ENCODE data around the gene MAGEB10.
"Not testable (repeated sequence)": the region's sequence is repeated elsewhere in the genome, so short reads cannot be mapped to it uniquely, and the experiment has no call there.

The MAGEB10 gene, protein sequence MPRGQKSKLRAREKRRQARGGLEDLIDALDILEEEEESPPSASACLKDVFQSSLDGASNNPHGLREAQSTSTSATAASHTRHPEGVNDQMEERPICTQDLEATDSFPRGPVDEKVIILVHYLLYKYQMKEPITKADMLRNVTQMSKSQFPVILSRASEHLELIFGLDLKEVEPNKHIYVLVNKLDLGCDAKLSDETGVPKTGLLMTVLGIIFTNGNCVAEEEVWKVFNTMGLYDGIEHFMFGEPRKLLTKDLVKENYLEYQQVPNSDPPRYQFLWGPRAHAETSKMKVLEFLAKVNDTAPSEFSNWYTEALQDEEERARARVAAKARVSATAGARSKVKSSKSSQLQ

DNA sequence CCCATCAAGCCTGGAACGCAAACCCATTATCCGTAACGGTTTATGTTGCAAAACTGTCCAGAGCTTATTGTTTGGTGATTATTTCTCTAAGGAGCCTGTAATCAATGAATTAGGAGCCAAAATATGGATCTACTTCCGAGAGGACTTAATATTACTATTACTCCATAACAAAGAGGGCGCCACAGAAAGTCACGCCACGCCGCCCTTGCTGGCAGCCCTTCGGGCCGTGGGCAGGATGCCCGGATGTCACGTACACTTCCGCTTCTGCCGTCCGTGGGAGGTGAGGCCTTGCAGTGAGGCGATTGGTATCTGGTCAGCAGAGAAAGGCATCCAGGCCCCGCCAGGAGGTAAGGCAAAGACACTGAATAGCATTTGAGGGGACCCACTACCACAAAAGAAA is at the start of gene MAGEB10:
TSS of gene MAGEB10 (plus strand) at position 301 of the 400 bp plus-strand sequence. CDS start 13,317 bp downstream, outside the sequence.
- no peak for DNase-seq (ENCODE audit: low read depth in 1 of 2, low spot score in 1 of 2)

DNA sequence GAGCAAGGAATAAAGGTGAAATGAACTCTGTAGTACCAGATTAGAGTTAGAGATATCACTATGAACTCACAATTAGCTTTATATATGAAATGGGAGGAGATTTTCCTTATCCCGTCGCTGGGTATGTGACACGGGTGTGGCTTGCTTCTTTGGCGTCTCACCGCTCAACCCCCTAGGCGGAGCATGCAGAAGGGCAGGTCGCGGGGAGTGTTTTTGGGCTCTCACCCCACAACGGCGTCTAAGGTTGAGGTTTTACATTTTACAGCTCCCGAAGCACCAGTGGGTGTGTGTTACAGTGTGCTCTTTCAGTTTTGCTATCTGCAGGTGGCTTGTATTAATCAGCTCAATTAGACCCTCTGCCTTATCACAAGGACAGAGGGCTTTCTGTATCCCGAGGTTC is 42.1 kb upstream of the MAGEB10 start:
- no peak for DNase-seq (ENCODE audit: low read depth in 1 of 2, low spot score in 1 of 2)

DNA sequence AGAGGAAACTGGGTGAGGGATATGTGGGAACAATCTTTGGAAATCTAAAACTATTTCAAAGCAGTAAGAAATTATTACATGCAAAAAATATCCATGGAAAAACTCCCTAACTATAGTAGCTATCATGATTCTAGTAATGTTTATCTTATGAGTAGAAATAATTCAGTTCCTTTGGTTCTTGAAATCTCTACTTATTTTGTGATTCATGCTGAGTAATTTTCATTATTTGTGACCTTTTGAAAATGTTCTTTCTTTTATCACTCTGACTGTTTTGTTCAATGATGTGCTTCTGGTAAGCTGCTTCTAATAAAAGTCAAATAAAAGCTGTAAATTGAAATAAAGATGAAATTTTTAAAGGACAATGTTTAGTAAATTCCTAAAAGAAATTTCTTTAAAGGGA is 40.4 kb upstream of the MAGEB10 start:
- DNase-seq (ENCODE audit: low read depth in 1 of 2, low spot score in 1 of 2) = no peak

DNA sequence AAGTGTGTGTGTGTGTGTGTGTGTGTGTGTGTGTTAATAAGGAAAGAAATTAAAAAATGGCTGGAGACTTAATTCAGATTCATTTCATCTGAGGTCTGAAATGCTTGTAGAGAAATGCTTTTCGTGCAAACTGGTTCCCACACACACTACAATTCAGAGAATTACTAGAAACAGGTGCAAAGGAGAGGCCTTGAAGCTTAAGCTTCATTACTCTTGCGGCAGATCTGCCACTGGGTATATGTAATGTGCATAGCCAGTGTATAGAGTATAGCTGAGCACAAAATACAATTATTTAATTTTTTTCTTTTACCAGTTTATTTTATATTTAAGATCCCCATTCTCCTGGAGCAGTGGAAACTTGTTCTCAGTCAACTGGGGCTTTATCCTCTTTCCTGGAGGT is 31.8 kb upstream of the MAGEB10 start:
- DNase-seq (ENCODE audit: low read depth in 1 of 2, low spot score in 1 of 2) = no peak

DNA sequence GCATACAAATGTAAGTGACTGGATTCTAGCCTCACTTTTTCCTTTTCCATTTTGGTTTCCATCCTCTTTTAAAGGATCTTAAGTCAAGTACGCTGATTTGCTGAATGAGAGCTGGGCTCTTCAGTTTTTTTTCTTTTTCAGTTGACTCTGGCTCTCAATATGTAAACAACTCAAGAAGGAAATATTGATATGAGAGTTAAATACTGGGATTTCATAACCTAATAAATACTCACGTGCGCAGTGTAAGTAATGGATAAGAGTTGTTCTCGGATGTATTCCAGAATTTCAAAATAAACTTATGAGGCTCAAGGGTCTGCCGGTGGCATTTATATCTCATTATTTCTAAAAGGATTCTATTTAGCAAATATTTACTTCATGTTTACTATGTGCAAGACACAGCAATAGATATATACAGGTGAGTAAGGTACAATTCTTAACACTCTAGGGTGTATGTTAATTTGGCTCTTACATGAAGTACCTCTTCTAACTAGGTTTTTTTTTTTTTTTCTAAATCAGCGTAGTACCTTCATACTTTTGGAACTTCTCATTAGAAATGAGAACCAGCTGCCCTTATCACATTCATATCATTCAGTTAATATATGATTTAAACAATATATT is 11.0 kb upstream of the MAGEB10 start:
- no peak for DNase-seq (ENCODE audit: low read depth in 1 of 2, low spot score in 1 of 2)

DNA sequence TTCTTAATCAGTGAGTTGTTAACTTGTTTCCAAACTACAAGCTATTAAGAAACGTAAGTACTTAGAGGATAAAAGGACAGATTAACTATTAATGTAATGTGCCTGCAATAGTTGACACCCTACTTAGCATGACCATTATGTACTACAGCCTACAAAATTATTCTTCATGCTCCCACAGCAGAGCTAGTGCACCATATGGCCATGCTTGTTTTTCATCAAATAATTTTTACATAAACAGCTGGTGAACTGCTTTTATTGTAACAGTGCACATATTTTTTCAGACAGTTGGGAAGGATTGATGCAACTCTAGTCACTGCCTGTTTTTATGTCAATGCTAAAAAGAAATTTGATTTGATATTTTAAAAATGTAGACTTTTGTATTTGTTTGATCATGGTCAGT is 10.2 kb upstream of the MAGEB10 start:
- DNase-seq (ENCODE audit: low read depth in 1 of 2, low spot score in 1 of 2) = no peak

DNA sequence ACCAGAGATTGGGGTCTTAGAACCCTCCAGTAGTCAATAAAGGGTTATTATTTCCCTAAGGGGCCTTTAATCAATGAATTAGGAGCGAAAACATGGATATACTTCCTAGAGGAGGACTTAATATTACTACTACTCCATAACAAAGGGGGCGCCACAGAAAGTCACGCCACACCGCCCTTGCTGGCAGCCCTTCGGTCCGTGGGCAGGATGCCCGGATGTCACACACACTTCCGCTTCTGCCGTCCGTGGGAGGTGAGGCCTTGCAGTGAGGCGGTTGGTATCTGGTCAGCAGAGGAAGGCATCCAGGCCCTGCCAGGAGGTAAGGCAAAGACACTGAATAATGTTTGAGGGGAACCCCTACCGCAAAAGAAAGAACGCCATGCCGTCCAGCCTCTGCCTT is 436 bp downstream of the MAGEB10 start:
- DNase-seq (ENCODE audit: low read depth in 1 of 2, low spot score in 1 of 2) = no peak

DNA sequence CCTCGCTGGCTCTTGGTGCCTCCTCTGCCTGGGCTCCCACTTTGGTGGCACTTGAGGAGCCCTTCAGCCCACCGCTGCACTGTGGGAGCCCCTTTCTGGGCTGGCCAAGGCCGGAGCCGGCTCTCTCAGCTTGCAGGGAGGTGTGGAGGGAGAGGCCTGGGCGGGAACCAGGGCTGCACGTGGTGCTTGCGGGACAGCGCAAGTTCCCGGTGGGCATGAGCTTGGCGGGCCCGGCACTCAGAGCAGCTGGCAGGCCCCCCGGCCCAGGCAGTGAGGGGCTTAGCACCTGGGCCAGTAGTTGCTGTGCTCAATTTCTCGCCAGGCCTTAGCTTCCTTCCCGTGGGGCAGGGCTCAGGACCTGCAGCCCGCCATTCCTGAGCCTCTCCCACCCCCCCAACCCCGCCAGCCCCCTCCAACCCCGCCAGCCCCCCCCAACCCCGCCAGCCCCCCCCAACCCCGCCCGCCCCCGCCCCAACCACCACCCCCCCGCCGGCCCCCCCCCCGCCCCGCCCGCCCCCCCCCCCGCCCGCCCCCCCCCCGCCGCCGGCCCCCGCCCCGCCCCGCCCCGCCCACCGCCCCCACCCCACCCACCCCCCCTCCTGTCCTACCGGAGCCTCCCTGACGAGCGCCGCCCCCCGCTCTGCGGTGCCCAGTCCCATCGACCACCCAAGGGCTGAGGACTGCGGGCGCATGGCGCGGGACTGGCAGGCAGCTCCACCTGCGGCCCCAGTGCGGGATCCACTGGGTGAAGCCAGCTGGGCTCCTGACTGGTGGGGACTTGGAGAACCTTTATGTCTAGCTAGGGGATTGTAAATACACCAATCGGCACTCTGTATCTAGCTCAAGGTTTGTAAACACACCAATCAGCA is 1.4 kb downstream of the MAGEB10 start:
- DNase-seq (ENCODE audit: low read depth in 1 of 2, low spot score in 1 of 2) = not testable (repeated sequence)

DNA sequence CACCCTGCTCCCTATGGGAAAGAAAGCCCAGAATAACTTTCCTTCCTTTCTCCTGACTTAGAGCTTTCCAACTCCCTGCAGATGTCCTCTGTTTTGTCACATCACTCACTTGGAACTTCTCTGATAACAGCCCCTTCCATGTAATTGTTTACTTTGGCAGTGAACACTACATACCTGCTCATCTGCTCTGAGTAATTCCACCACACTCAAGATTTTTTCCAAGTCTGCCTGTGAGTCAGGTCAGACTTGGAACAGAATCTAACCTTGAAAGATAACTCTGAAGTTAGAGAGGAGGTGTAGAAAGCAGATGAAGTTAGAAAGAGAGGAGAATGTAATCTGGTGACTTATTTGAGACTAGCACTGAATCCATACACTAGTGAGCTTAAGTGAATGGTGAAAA is 7.4 kb downstream of the MAGEB10 start:
- DNase-seq (ENCODE audit: low read depth in 1 of 2, low spot score in 1 of 2) = no peak

DNA sequence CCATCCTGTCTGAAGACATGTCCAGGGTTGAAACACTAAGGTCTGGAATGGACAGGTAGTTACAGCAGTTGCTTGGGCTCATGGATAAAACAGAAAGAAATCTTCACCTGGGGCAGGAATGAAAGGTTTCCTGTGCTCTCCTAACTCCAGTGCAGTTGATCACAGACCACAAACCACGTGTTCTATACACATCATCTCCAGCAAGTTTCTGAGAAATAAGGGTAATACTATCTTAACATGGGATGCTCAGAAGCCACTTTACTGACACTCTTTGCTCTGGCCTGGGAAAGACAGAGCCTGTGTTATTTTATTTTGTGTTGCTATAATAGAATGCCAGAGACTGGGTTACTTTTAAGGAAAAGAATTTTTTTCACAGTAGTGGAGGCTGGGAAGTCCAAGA is 16.0 kb downstream of the MAGEB10 start:
- DNase-seq (ENCODE audit: low read depth in 1 of 2, low spot score in 1 of 2) = no peak

DNA sequence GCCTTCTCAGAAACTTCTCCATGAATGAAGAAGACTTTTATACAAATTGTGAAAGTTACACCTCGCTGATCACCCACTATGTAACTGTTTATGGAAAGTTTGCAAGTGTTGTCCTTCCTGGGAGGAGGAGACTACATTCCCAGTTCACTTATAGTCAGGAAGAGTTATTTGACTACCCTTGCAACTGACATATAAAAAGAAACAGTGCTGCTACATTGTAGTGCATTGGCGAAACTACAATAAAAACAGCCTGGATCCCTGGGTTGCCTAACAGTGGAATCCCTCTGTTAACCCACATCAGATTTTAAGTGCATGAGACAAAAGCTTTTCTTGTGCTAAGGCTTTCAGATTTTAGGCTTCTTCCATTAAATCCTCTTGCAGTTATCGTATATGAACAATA is 30.4 kb downstream of the MAGEB10 start:
- no peak for DNase-seq (ENCODE audit: low read depth in 1 of 2, low spot score in 1 of 2)

DNA sequence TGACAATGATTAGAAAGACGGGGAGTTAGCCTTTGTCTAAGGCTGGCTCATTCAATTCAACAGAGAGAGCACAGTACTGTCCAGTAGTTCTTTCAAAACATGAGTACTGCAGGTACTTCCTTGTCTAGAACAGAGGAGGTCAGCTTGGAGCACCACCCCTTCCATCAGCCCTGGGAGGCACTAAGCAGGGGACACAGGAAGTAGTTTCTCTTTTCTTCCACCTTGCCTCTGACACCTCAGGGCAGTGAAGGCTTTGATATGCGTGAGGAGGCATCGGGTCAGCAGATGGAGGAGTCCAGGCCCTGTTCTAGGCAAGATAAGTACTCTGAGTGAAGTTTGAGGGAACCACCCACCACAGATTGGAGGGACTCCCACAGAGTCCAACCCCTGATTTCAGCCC is 33.1 kb downstream of the MAGEB10 start:
- DNase-seq (ENCODE audit: low read depth in 1 of 2, low spot score in 1 of 2) = no peak

DNA sequence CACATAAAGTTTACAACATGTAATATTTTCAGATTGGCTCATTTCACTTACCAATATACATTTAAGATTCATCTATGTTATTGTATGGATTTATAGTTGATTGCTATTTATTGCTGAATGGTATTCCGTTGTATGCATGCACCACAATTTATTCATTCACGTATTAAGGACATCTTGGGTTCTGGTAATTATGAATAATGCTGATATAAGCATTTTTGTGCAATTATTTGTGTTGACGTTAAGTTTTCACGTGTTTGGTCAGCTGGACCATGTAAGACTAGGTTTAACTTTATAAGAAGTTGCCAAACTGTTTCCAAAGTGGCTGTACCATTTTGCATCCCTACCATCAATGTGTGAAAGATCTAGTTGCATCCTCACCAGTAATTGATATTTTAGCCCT is 35.1 kb downstream of the MAGEB10 start:
- no peak for DNase-seq (ENCODE audit: low read depth in 1 of 2, low spot score in 1 of 2)

DNA sequence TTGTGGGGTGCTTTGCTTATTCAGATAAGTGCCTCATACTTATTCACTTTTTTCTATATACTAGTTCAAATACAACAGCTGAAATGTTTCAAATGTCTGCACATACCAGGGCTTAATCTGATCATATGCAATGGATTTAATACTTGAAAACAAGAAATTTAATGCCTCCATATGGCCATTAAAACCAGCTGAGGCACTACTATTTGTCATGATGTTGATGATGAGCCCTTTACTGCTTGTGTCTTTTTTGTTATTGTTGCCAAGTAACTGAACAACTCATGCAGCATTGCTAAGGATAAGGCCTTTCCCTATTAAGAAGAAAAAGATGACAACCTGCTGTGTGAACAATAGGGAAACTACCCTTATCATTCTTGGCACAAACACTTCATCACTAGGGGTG is 52.5 kb downstream of the MAGEB10 start:
- DNase-seq (ENCODE audit: low read depth in 1 of 2, low spot score in 1 of 2) = no peak

DNA sequence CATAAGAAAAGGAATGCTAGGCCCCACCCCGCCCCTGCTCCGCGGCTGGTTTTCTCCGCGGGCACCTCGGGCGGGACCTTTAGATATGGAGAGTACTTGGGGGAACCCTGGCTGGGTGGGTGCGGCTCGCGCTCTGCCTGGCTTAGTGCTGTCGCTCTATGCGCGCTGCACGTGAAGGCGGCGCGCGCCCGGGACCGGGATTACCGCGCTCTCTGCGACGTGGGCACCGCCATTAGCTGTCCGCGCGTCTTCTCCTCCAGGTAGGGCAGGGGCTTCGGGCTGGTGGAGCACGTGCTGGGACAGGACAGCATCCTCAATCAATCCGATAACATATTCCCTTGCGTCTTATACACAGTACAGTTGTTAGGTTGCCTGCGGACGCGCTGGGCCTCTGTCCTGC is 56.0 kb downstream of the MAGEB10 start:
- no peak for DNase-seq (ENCODE audit: low read depth in 1 of 2, low spot score in 1 of 2)
